K562 (cell line): Measurements from ENCODE around the gene ICAM1. TPM values are rescaled to one million over a fixed set of nuclear protein-coding genes. Genes with fewer than 3 reads are reported as not detected.

Source experiments
- ATAC-seq: fragments of 200-7000 bp; cut with Tn5 transposase; 3 replicates; pipeline ENCODE4 v1.9.1; 2020; ENCODE audit warnings: moderate library complexity
- BruUV-seq: library from RNA; stranded (reverse); fragments of 400-500 nt; replicated peaks from 2 replicates; lab custom pipeline; 2021; lab: Mats Ljungman, UMichigan
- CTCF ChIA-PET: fragments of 300-600 bp; formaldehyde crosslinking; extraction: SDS; loops from one replicate; lab custom pipeline; 2021; ENCODE audit warnings: low intra/inter-chr PET ratio; lab: Yijun Ruan, JAX
- POLR2A ChIA-PET: fragments of 300-600, 350-650 bp; sonication (Branson Sonifier 250); formaldehyde crosslinking; extraction: SDS; loops from one replicate; lab custom pipeline; 2021; ENCODE audit warnings: antibody characterized with exemption, inconsistent platforms; lab: Yijun Ruan, JAX
- DNase-seq, 4 experiments: peaks; one replicate each; pipeline versions ENCODE4 v3.0.0 to v3.0.0-alpha.2; 2011 to 2018; ENCODE audit warnings: low spot score in 3 of 4, mixed read lengths in 3 of 4; ENCODE audit errors: extremely low read depth in 1 of 4
- FAIRE-seq: peaks from 2 replicates; lab custom pipeline; 2011; peaks lifted over from hg19 to GRCh38; lab: Jason Lieb, UNC
- H2AFZ ChIP-seq: 2 replicates; pipeline ENCODE4 v1.6.0; 2011; ENCODE audit warnings: low read depth, low read length, control low read depth, inconsistent platforms
- H3K27ac ChIP-seq: fragments of 200-600 bp; 3 replicates; pipeline ENCODE4 v1.8.0; 2011; ENCODE audit warnings: low read depth, mild to moderate bottlenecking, control low read depth, inconsistent platforms, low read length, moderate library complexity, mixed read lengths; ENCODE audit errors: extremely low read depth
- H3K27me3 ChIP-seq, 2 experiments: fragments of 300-600 bp in 1 of 2; 2 replicates in 1 of 2; 3 replicates in 1 of 2; pipeline versions ENCODE4 v1.6.0 to v1.8.0; 2011; ENCODE audit warnings: inconsistent platforms in 2 of 2, low read length in 2 of 2, mild to moderate bottlenecking in 1 of 2, mixed read lengths in 1 of 2, moderate library complexity in 1 of 2; ENCODE audit not compliant: control insufficient read depth in 2 of 2, insufficient read depth in 2 of 2
- H3K36me3 ChIP-seq: fragments of 300-600 bp; 3 replicates; pipeline ENCODE4 v1.8.0; 2011; ENCODE audit warnings: mild to moderate bottlenecking, low read length, inconsistent platforms; ENCODE audit not compliant: control insufficient read depth, insufficient read depth
- H3K4me1 ChIP-seq, 2 experiments: fragments of 200-600 bp in 1 of 2; replicated peaks in 1 of 2; 2 replicates in 1 of 2; 3 replicates in 1 of 2; pipeline versions ENCODE4 v1.5.1 to v1.8.0; 2011; ENCODE audit warnings: inconsistent platforms in 2 of 2, low read length in 2 of 2, mild to moderate bottlenecking in 1 of 2, mixed read lengths in 1 of 2, moderate library complexity in 1 of 2; ENCODE audit not compliant: control insufficient read depth in 2 of 2, insufficient read depth in 2 of 2
- H3K4me2 ChIP-seq: 2 replicates; pipeline ENCODE4 v1.6.1; 2011; ENCODE audit warnings: low read length, control low read depth, inconsistent platforms, mixed read lengths; ENCODE audit not compliant: insufficient read depth
- H3K4me3 ChIP-seq: fragments of 200-600 bp; sonication (generic), shearing (Covaris generic); 2 replicates; pipeline ENCODE4 v1.5.1; 2016; ENCODE audit warnings: control low read depth, inconsistent platforms
- H3K79me2 ChIP-seq: fragments of 200-600 bp; 3 replicates; pipeline ENCODE4 v1.8.0; 2011; ENCODE audit warnings: low read length, inconsistent platforms; ENCODE audit not compliant: control insufficient read depth, insufficient read depth
- H3K9ac ChIP-seq, 2 experiments: 2 replicates each; pipeline versions ENCODE4 v1.6.0 to v1.6.1; 2011; ENCODE audit warnings: low read depth in 2 of 2, low read length in 2 of 2, control low read depth in 1 of 2, inconsistent platforms in 1 of 2, mild to moderate bottlenecking in 1 of 2, mixed read lengths in 1 of 2; ENCODE audit not compliant: insufficient read depth in 1 of 2
- H3K9me1 ChIP-seq: one replicate; pipeline ENCODE4 v1.6.0; 2011; ENCODE audit warnings: inconsistent platforms, mild to moderate bottlenecking, low read length, moderate library complexity; ENCODE audit not compliant: control insufficient read depth, insufficient read depth
- H3K9me3 ChIP-seq: replicated peaks from 2 replicates; pipeline ENCODE4 v1.5.1; 2011; ENCODE audit warnings: low read depth, low read length, inconsistent platforms; ENCODE audit not compliant: control insufficient read depth, insufficient read depth
- H4K20me1 ChIP-seq: replicated peaks from 2 replicates; pipeline ENCODE4 v1.6.1; 2011; ENCODE audit warnings: low read length, inconsistent platforms, mixed read lengths; ENCODE audit not compliant: control insufficient read depth, insufficient read depth
- ATF4 ChIP-seq: fragments of 450-650 bp; formaldehyde crosslinking; IDR thresholded peaks from 2 replicates; pipeline ENCODE4 v1.4.0; 2022; ENCODE audit warnings: mild to moderate bottlenecking, moderate library complexity
- PREB ChIP-seq: sonication (generic); formaldehyde crosslinking; IDR thresholded peaks from 2 replicates; pipeline ENCODE4 v1.8.1; 2023; ENCODE audit warnings: mild to moderate bottlenecking, missing genetic modification reagents
- SMAD1 ChIP-seq: fragments of 150-350 bp; IDR thresholded peaks from 2 replicates; pipeline ENCODE4 v1.6.1; 2014; ENCODE audit warnings: low read length, low read depth; ENCODE audit not compliant: partially characterized antibody
- TSHZ1 ChIP-seq: fragments of 250-450 bp; sonication (Bioruptor Pico); IDR thresholded peaks from 2 replicates; pipeline ENCODE4 v1.4.0; 2020; ENCODE audit warnings: mild to moderate bottlenecking, moderate library complexity
- ZNF431 ChIP-seq: sonication (generic); formaldehyde crosslinking; IDR thresholded peaks from 2 replicates; pipeline ENCODE4 v1.8.0; 2022; ENCODE audit warnings: mild to moderate bottlenecking, missing genetic modification reagents
- ZNF436 ChIP-seq: fragments of 250-450, 450-650 bp; sonication (Bioruptor Pico); formaldehyde crosslinking; IDR thresholded peaks from 2 replicates; pipeline ENCODE4 v1.7.0; 2020; ENCODE audit warnings: mild to moderate bottlenecking
- WGBS: fragments of 100-300 bp; shearing (Covaris generic); methylation state at CpG from one replicate; pipeline ENCODE4 v1.1.6; 2016; ENCODE audit warnings: low coverage, mixed read lengths; ENCODE audit not compliant: insufficient coverage; ENCODE audit errors: missing lambda C conversion rate; 5-methylcytosine and 5-hydroxymethylcytosine counted together
- in situ Hi-C: fragments of 300-500 bp; cut with MboI; formaldehyde crosslinking; loops from 4 replicates; pipeline ENCODE4 v1.15.0; 2018; ENCODE audit warnings: inconsistent platforms, mixed read lengths
- intact Hi-C: fragments of 100-400 bp; cut with micrococcal nuclease; formaldehyde crosslinking; loops from 2 replicates; pipeline ENCODE4 v1.14.2; 2022
- polyA plus RNA-seq, 8 experiments: library from polyadenylated mRNA; depleted of rRNA in 4 of 8; stranded (reverse) in 5 of 8; unstranded in 3 of 8; fragments of >200 nt; fragmentation: Nextera tagmentation in 2 of 8; fragmentation: Illumina TruSeq in 1 of 8; extraction: Ambion mirVana in 2 of 8; extraction: Trizol in 1 of 8; gene quantifications; 2 replicates each; pipeline versions ENCODE4 v1.2.1 to v1.2.3, GENCODE V29; 2011 to 2014; ENCODE audit warnings: inconsistent platforms in 1 of 8, missing spikeins in 1 of 8
- total RNA-seq, 7 experiments: library from RNA; depleted of rRNA in 6 of 7; stranded (reverse); fragments of >200 nt in 6 of 7; fragmentation: Illumina TruSeq in 2 of 7; extraction: Trizol in 2 of 7; gene quantifications; 2 replicates each; pipeline versions ENCODE4 v1.2.1 to v1.2.3, GENCODE V29; 2011 to 2021; ENCODE audit warnings: low replicate concordance in 1 of 7

Gene ICAM1
- total and polyA plus RNA-seq, 9 of the 15 experiments (the other 6 are each of a cell fraction or from before 2014, with no cell fraction given), result 2.3 to 24.4 (median 13.4) TPM

GRCh38 chr19:10332158-10332964, 61.4 kb downstream of the ICAM1 start:
- FAIRE-seq, result no peak
- DNase-seq, result peak in 1 of 4 experiments; percentile 24
- ChIA-PET POLR2A (interaction anchor here (0.6 to 3.9 kb wide), 13 partner anchors 8 to 235 kb away, joined by 3 to 29 read pairs (median 5); partner anchors contain the start of gene ICAM5), CTCF (no interaction called here)
- peaks cover 80% of the 10 kb centered on the region for H3K79me2 ChIP-seq
- no peaks in the 10 kb centered on the region for H3K9me3 ChIP-seq
- peak overlapping the region; percentile 86; the same call in 1 of the 2 replicates for H2AFZ ChIP-seq
- peak overlapping the region; percentile 92 for H3K4me2 ChIP-seq
- peak overlapping the region; percentile 98 for H3K27ac ChIP-seq
- peak overlapping the region; percentile 93 for H3K4me3 ChIP-seq
- no TSS peak for BruUV-seq
- in situ Hi-C loops, result no loop called here
- H3K9ac ChIP-seq, result peak overlapping the region; percentile 96 to 99
- no peak for ATAC-seq
- WGBS, result 10% methylated on average over 18 of the region's 18 CpGs
- intact Hi-C loops, result loop anchor here (1.0 to 2.0 kb wide), 3 partner anchors 16 to 246 kb away; partner anchors contain the start of genes FDX2, ICAM5 and SHFL
- H3K4me1 ChIP-seq, result peaks cover 15 to 54% of the 10 kb centered on the region in 2 experiments; a peak in 4 of 5 replicates
- peaks cover 10% of the 10 kb centered on the region; the same call in 1 of the 2 replicates for H4K20me1 ChIP-seq
- H3K9me1 ChIP-seq, result no peaks in the 10 kb centered on the region
- no peaks in the 10 kb centered on the region for H3K27me3 ChIP-seq
- peaks cover 48% of the 10 kb centered on the region for H3K36me3 ChIP-seq
- TF ChIP-seq SMAD1, result no peak
- no peak for TF ChIP-seq ZNF436 (CRISPR knock-in tag)
- 0 out of 2 replicates have a peak, but pooled peaks have one; percentile 45 for TF ChIP-seq ZNF431 (CRISPR knock-in tag)
- TF ChIP-seq PREB, result 0 out of 2 replicates have a peak, but pooled peaks have one; percentile 28
- TF ChIP-seq ATF4 (CRISPR knock-in tag), result no peak
- no peak for TF ChIP-seq TSHZ1
